HG02970 (cell line): ENCODE data around the gene PKP4.
"Not testable (repeated sequence)": the region's sequence is repeated elsewhere in the genome, so short reads cannot be mapped to it uniquely, and the experiment has no call there.

Experiments
- ATAC-seq: cut with Tn5 transposase; IDR thresholded peaks from one replicate; pipeline ENCODE4 v1.9.1; 2021; ENCODE audit warnings: mild to moderate bottlenecking, moderate library complexity, moderate number of reproducible peaks; ENCODE audit not compliant: unreplicated experiment, low FRiP score

PKP4 gene

GRCh38 chr2:158704724-158705465 lies 248.1 kb downstream of the PKP4 start:
- not testable (repeated sequence) for ATAC-seq

GRCh38 chr2:158712791-158713522 lies 256.2 kb downstream of the PKP4 start:
- no peak for ATAC-seq

GRCh38 chr2:158713523-158714138 lies 256.9 kb downstream of the PKP4 start:
- ATAC-seq: no peak

GRCh38 chr2:158714420-158714819 lies 257.7 kb downstream of the PKP4 start:
- ATAC-seq: no peak

- ATAC-seq: no peak
Observed at GRCh38 chr2:158715357-158715756, 258.6 kb downstream of the PKP4 start.

GRCh38 chr2:158716121-158716791 lies 259.5 kb downstream of the PKP4 start:
- ATAC-seq: no peak

- ATAC-seq: no peak
Observed at GRCh38 chr2:158716921-158717320, 260.2 kb downstream of the PKP4 start.

- ATAC-seq: no peak
Observed at GRCh38 chr2:158717366-158718195, 260.8 kb downstream of the PKP4 start.

GRCh38 chr2:158718196-158718585 lies 261.4 kb downstream of the PKP4 start:
- ATAC-seq: no peak

GRCh38 chr2:158718851-158719250 lies 262.1 kb downstream of the PKP4 start:
- no peak for ATAC-seq

GRCh38 chr2:158719403-158719802 lies 262.7 kb downstream of the PKP4 start:
- ATAC-seq: no peak

- no peak for ATAC-seq
Observed at GRCh38 chr2:158722266-158723105, 265.7 kb downstream of the PKP4 start.

GRCh38 chr2:158723181-158723838 lies 266.6 kb downstream of the PKP4 start:
- no peak for ATAC-seq

- no peak for ATAC-seq
Observed at GRCh38 chr2:158723921-158724802, 267.4 kb downstream of the PKP4 start.

- no peak for ATAC-seq
Observed at GRCh38 chr2:158724803-158725381, 268.1 kb downstream of the PKP4 start.

GRCh38 chr2:158725441-158725891 lies 268.7 kb downstream of the PKP4 start:
- ATAC-seq: no peak

GRCh38 chr2:158726911-158727592 lies 270.3 kb downstream of the PKP4 start:
- ATAC-seq: no peak
